ENCODE data around the gene PPP1R3E. TPM values are rescaled to one million over a fixed set of nuclear protein-coding genes. Genes with fewer than 3 reads are reported as not detected.
A peak's percentile ranks its signal among the peaks of the same experiment; 100 is the strongest.

Gene PPP1R3E
- total and polyA plus RNA-seq, 2 of the 13 experiments (the other 11 are each of a cell fraction or from before 2014, with no cell fraction given), result 16.5 to 26.5 TPM

DNA sequence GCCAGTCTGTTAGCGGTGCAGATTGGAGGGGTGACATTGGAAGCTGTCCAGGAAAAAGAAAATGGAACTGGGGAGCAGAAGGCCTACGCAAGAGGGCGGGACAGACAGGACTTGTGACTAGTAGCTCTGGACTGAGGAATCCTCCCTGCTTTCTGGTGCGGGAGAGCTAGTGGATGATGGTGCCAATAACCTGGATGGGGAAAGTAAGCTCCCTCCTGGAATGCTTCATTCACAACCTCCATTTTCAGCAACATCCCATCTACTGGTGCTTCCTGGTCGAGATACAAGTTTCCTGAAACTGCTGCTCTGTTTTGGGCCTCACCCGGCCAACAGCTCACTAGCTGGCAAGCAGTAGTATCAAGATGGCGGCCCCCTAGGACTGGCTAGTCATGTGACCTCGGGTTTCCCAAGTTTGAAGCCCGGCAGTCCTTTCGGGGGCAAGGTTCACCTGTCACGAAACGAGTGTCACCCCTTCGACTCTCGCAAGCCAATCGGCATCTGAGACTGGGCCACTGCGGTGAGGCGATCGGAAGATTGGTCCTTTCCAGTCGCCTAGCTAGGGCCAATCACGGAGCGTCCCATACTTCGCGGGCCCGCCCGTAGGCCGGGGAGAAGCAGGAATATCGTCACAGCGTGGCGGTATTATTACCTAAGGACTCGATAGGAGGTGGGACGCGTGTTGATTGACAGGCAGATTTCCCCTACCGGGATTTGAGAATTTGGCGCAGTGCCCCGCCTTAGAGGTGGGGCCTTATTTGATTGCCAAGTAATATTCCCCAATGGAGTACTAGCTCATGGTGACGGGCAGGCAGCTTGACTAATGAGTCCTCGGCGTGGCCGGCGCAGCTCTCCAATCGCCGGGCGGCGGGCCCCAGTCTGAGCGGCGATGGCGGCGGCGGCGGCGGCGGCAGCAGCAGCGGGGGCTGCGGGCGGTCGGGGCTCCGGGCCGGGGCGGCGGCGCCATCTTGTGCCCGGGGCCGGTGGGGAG lies 18.2 kb upstream of the PPP1R3E start, which contains the start of gene PABPN1 (continued):
- TF ChIP-seq, protein P1, sequence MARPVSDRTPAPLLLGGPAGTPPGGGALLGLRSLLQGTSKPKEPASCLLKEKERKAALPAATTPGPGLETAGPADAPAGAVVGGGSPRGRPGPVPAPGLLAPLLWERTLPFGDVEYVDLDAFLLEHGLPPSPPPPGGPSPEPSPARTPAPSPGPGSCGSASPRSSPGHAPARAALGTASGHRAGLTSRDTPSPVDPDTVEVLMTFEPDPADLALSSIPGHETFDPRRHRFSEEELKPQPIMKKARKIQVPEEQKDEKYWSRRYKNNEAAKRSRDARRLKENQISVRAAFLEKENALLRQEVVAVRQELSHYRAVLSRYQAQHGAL (CRISPR knock-in tag; IDR thresholded peaks at IDR 0.05; ENCODE audit: not compliant biosample characterization), result peak; percentile 84
- TF ChIP-seq ZSCAN30 (CRISPR knock-in tag; IDR thresholded peaks at IDR 0.05), result no peak
- peak; percentile 25 to 34; a peak in 2 of 4 replicates for TF ChIP-seq MAFK (conservative IDR thresholded peaks at IDR 0.05 in 1 of 2, IDR thresholded peaks at IDR 0.05 in 1 of 2; ENCODE audit: low read length in 2 of 2)
- peak; percentile 97; the same call in 1 of the 2 replicates for TF ChIP-seq IRF2 (CRISPR knock-in tag; IDR thresholded peaks at IDR 0.05)
- TF ChIP-seq, protein P2, sequence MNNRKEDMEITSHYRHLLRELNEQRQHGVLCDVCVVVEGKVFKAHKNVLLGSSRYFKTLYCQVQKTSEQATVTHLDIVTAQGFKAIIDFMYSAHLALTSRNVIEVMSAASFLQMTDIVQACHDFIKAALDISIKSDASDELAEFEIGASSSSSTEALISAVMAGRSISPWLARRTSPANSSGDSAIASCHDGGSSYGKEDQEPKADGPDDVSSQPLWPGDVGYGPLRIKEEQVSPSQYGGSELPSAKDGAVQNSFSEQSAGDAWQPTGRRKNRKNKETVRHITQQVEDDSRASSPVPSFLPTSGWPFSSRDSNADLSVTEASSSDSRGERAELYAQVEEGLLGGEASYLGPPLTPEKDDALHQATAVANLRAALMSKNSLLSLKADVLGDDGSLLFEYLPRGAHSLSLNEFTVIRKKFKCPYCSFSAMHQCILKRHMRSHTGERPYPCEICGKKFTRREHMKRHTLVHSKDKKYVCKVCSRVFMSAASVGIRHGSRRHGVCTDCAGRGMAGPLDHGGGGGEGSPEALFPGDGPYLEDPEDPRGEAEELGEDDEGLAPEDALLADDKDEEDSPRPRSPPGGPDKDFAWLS (CRISPR knock-in tag; IDR thresholded peaks at IDR 0.05; ENCODE audit: borderline replicate concordance), result no peak; the same call in 1 of the 2 replicates
- peak; percentile 98 for TF ChIP-seq MEF2D (CRISPR knock-in tag; IDR thresholded peaks at IDR 0.05)
- TF ChIP-seq POLR2AphosphoS2 (IDR thresholded peaks at IDR 0.05; ENCODE audit: low read depth, low read length), result peak; percentile 87; the same call in 1 of the 2 replicates
- no peak for TF ChIP-seq PLSCR1 (CRISPR knock-in tag; IDR thresholded peaks at IDR 0.05; ENCODE audit: borderline replicate concordance)
- TF ChIP-seq, protein P3, sequence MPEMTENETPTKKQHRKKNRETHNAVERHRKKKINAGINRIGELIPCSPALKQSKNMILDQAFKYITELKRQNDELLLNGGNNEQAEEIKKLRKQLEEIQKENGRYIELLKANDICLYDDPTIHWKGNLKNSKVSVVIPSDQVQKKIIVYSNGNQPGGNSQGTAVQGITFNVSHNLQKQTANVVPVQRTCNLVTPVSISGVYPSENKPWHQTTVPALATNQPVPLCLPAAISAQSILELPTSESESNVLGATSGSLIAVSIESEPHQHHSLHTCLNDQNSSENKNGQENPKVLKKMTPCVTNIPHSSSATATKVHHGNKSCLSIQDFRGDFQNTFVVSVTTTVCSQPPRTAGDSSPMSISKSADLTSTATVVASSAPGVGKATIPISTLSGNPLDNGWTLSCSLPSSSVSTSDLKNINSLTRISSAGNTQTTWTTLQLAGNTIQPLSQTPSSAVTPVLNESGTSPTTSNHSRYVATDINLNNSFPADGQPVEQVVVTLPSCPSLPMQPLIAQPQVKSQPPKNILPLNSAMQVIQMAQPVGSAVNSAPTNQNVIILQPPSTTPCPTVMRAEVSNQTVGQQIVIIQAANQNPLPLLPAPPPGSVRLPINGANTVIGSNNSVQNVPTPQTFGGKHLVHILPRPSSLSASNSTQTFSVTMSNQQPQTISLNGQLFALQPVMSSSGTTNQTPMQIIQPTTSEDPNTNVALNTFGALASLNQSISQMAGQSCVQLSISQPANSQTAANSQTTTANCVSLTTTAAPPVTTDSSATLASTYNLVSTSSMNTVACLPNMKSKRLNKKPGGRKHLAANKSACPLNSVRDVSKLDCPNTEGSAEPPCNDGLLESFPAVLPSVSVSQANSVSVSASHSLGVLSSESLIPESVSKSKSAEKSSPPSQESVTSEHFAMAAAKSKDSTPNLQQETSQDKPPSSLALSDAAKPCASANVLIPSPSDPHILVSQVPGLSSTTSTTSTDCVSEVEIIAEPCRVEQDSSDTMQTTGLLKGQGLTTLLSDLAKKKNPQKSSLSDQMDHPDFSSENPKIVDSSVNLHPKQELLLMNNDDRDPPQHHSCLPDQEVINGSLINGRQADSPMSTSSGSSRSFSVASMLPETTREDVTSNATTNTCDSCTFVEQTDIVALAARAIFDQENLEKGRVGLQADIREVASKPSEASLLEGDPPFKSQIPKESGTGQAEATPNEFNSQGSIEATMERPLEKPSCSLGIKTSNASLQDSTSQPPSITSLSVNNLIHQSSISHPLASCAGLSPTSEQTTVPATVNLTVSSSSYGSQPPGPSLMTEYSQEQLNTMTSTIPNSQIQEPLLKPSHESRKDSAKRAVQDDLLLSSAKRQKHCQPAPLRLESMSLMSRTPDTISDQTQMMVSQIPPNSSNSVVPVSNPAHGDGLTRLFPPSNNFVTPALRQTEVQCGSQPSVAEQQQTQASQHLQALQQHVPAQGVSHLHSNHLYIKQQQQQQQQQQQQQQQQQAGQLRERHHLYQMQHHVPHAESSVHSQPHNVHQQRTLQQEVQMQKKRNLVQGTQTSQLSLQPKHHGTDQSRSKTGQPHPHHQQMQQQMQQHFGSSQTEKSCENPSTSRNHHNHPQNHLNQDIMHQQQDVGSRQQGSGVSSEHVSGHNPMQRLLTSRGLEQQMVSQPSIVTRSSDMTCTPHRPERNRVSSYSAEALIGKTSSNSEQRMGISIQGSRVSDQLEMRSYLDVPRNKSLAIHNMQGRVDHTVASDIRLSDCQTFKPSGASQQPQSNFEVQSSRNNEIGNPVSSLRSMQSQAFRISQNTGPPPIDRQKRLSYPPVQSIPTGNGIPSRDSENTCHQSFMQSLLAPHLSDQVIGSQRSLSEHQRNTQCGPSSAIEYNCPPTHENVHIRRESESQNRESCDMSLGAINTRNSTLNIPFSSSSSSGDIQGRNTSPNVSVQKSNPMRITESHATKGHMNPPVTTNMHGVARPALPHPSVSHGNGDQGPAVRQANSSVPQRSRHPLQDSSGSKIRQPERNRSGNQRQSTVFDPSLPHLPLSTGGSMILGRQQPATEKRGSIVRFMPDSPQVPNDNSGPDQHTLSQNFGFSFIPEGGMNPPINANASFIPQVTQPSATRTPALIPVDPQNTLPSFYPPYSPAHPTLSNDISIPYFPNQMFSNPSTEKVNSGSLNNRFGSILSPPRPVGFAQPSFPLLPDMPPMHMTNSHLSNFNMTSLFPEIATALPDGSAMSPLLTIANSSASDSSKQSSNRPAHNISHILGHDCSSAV (CRISPR knock-in tag; IDR thresholded peaks at IDR 0.05; ENCODE audit: borderline replicate concordance), result peak; percentile 97; the same call in 1 of the 2 replicates
- TF ChIP-seq SSRP1 (CRISPR knock-in tag; IDR thresholded peaks at IDR 0.05), result 0 out of 2 replicates have a peak, but pooled peaks have one; percentile 21
- no peak for TF ChIP-seq SP1 (IDR thresholded peaks at IDR 0.05)
- peak; percentile 89 for TF ChIP-seq SP1 (CRISPR knock-in tag; IDR thresholded peaks at IDR 0.05)
- TF ChIP-seq MAF1 (CRISPR knock-in tag; IDR thresholded peaks at IDR 0.05; ENCODE audit: borderline replicate concordance), result no peak; the same call in 1 of the 2 replicates
- TF ChIP-seq ATRX (CRISPR knock-in tag; IDR thresholded peaks at IDR 0.05; ENCODE audit: borderline replicate concordance), result no peak; the same call in 1 of the 2 replicates
- peak; percentile 88 for TF ChIP-seq CEBPB (IDR thresholded peaks at IDR 0.05; ENCODE audit: borderline replicate concordance, low read depth, low read length)
- peak; percentile 81 for TF ChIP-seq RBFOX2 (IDR thresholded peaks at IDR 0.05; ENCODE audit: low read depth, low read length)
